GM18519 (cell line): ENCODE data around the gene UQCC3.
"Not testable (repeated sequence)": the region's sequence is repeated elsewhere in the genome, so short reads cannot be mapped to it uniquely, and the experiment has no call there.

Source experiments
- ATAC-seq: cut with Tn5 transposase; IDR thresholded peaks from one replicate; pipeline ENCODE4 v1.9.1; 2021; ENCODE audit warnings: mild to moderate bottlenecking, moderate library complexity; ENCODE audit not compliant: unreplicated experiment, low FRiP score

UQCC3 gene, protein sequence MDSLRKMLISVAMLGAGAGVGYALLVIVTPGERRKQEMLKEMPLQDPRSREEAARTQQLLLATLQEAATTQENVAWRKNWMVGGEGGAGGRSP

DNA sequence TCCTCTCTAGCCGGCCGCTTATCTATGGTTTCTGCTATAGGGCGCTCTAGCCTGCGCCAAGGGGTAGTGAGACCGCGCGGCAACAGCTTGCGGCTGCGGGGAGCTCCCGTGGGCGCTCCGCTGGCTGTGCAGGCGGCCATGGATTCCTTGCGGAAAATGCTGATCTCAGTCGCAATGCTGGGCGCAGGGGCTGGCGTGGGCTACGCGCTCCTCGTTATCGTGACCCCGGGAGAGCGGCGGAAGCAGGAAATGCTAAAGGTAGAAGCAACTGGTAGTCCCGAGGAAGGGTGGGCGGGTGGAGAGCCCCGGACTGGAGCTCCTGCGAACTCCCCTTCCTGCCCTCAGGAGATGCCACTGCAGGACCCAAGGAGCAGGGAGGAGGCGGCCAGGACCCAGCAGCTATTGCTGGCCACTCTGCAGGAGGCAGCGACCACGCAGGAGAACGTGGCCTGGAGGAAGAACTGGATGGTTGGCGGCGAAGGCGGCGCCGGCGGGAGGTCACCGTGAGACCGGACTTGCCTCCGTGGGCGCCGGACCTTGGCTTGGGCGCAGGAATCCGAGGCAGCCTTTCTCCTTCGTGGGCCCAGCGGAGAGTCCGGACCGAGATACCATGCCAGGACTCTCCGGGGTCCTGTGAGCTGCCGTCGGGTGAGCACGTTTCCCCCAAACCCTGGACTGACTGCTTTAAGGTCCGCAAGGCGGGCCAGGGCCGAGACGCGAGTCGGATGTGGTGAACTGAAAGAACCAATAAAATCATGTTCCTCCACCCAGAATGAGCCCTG is at the start of gene UQCC3, which contains the start of gene LBHD1:
TSS of gene UQCC3 (plus strand) at position 66 of the 782 bp plus-strand sequence. CDS start at position 139, 73 bp downstream.
TSS of gene LBHD1 (minus strand) at position 660 of the 782 bp plus-strand sequence. CDS start 2,236 bp downstream, outside the sequence.
- no peak for ATAC-seq

DNA sequence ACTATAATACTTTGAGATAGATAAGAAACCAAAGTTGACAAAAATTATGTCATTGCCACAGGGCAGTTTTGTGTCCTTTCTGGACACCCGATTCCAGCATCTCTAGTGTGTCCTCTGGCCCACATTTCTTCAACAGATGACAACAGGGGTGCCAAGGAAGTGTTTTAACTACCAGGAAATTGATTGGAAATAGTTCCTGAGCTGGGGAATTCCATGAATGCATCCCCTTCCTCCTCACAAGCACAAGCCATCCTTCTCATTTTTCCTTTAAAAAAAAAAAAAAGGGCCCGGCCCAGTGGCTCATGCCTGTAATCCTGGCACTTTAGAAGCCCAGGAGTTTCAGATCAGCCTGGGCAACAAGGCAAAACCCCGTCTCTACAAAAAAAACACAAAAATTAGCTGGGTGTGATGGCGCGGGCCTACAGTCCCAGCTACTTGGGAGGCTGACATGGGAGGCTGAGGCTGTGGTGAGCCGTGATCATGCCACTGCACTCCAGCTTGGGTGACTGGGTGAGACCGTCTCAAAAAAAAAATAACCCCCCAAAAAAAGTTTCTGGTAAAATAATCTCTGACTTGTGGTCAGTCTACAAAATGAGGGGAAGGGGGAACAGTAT is 48.9 kb upstream of the UQCC3 start:
- no peak for ATAC-seq

DNA sequence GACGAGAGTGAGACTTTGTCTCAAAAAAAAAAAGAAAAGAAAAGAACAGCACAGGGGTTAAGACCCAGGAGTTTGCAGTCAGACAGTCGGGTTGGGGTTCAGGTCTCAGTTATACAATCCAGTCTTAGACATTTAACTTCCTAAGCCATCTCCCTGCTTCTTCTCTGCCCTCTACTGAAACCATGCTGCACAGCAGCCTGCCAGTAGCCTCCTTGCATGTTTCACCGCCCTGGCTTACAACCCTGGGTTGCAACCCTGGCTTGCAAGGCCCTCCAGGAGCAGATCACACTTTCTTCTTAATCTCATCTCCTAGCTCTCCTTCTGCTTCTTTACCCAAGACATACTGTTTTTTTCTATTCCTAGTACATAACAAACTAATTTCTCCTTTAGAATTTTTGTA is 43.8 kb upstream of the UQCC3 start:
- no peak for ATAC-seq

DNA sequence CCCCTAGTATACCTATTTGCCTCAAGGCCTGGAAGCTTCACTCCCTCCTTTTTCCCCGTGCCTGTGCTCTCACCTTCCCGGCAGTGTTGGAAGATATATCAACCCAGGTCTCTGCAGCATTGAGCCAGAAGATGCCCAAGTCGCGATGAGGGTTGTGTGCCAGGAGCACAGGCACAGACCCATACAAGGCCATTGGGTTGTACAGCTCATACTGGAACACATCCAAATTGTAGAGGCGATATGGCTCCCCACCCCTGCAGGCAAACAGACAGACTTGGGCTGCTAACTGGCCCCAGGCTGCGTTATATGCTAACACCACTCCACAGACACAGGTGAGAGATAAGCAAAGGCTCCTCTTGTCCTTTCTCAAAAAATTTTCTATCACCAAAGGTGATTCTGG is 39.0 kb upstream of the UQCC3 start:
- ATAC-seq, result no peak

DNA sequence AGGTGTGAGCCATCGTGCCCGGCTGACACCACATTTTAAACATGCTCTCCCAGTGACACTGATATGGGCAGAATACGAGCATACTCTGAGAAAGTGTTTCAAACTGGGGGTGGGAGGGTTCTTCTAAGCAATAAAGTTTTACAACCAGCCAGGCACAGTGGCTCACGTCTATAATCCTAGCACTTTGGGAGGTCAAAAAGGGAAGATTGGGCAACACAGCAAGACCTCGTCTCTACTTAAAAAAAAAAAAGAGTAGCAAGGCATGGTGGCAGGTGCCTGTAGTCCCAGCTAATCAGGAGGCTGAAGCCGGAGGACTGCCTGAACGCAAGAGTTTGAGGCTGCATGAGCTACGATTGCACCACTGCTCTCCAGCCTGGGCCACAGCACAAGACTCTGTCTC is 27.3 kb upstream of the UQCC3 start:
- ATAC-seq, result no peak

DNA sequence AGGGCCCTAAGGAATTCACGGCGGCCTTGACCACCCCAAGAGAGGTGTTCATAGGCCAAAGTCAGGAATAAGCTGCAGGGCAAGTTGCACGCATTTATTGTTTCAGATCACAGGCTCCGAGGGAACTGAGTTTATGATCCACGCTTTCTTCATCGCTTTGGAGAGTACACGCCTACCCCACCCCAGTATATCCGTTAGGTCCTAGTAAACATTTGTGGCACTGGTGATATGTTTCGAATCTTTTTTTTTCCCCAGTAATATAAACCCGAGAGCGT is 25.9 kb upstream of the UQCC3 start:
- no peak for ATAC-seq

DNA sequence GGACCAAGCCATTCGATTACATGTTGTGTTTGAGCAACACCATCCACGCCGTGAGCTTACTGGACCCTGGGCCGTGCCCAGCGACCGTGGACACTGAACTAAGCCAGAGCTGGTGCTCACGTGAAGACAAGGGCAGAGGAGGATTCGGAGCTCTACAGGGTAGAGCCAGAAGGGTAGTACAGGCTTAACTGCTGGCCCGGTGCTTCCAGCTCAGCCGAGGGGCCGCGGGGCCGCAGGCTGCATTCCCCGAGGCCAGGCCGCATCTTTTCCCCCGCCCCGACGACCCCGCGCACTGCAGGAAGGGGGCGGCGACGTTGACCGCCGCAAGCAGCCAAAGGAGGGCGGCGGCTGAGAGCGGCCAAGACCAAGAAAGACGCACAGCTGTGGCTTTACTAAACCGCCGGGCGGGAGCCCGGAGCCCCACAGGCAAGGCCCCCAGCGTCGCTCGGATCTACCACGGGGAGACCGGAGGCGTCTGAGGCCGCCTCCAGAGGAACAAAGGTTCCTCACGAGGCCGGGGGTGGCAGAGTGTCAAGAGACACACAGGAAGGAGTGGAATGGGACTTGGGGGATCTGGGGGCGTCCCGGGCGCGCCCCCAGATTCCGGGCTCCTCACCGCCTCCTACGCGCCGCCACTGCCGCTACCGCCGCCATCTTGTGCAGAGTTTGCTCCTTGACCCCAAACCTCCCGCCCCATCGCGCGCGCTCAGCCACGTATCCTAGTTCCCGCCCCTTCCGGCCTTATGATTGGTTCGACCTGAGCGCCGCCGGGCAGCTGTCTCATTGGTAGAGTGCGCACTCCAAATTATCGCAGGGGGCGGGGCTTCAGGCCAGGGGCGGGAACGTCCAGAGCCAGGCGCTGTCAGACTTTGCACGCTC is 25.3 kb upstream of the UQCC3 start, which contains the start of gene GANAB:
TSS of gene GANAB (minus strand) at position 668 of the 879 bp plus-strand sequence. CDS start at position 654, 14 bp downstream.
- ATAC-seq, result peak; percentile 74

DNA sequence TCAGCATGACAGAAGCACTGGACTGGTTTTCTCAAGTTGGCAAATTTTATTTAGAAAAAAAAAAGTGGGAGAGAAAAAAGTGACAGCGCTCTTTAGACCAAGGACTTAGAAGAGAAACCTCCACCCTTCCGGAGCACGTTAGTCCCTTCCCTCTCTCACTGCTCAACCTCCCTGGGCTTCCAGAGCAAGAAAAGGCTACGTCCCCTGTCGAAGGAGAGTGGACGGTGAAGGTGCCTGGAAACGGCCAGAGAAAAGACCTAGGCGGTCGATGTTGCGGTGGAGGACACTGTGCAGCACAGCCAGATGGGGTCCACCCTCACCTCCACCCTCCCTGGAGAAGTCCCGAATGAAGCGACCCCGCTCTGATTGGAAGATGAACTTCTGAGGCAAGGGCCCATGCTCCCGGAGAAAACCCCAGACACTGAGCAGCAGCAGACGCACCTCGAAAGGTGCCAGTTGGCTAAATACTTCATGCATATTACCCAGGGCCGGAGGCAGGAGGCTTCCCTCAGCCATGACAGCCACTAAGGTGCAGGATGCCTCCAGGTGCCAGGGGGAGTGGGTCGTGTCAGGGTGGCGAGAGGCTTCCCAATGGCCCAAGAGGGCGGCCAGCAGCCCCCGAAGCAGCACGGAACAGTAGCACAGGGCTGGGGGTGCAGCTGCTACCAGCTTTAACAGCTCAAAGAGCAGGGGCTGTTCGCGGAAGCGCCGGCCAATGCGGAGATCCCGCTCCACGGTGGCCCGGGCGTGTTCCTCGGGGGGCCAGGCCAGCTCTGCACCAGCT is 24.5 kb upstream of the UQCC3 start:
- ATAC-seq, result no peak

DNA sequence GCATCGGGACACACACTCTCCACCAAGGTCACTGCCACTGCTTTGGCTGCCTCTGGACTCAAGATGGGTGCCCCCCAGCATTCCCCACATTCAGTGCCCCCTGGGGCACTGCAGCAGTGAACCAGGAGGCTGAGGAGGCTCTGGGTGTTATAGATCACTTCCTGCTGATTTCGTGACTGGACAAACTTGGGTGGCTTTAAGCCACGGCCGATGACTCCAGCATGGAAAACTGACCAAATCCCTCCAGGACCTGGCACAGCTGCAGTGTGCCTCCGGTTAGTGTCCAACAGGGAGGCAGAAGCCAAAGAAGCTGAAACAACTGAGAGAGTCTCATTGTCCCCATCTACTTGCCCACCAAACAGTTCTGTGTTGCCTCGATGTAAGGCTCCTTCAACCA is 23.9 kb upstream of the UQCC3 start:
- ATAC-seq, result no peak

DNA sequence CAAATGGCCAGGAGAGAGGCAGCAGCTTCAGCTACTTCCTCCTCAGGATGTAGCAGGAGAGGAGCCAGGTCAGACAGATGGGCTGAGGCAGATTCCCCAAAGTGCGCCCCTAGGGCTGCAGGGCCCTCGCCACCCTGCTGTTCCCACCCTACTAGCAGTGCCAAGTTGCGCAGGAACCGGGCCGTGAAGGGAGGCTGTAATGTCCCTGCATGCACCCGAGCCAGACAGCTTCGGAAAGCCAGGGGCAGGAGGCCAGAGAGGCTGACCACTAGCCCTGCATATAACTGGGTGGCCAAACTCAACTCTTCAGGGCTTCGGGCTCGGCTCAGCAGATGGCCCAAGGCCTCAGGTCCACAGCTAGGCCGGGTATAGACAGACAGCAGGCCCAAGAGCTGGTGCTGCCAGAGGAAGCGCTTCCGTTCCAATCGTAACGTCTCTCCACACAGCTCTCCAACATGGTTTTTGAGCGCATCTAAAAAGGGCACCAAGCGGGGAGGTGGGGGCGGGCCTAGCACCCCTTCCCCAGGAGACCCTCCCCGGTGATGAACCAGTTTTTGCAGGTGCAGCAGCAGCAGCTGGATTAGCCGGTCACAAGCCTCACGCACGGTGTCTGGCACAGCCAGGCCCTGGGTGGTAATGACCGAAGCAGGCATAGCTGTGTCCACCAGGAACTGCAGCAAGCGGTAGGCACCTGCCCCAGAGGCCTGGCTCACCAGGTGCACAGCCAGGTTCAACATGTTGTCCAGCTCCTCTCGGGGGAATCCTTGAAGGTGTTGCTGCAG is 23.1 kb upstream of the UQCC3 start:
- ATAC-seq, result no peak

DNA sequence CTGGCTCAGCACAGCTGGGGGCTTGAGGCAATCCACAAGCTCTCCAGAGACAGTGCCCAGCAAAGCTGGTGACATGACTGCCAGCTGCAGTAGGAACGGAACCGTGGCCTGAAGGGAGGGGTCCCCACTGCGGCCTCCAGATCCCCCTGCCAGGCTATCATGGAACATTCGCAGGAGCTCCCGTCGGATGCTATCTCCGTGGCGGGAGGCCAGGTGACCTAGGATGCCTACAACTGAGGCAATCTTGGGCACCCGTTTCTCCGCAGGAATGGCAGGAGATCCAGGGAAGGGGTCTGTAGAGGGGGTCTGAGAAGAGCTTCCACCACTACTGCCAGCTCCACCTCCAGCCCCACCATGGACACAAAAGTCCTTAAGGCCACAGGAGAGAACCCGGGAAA is 22.5 kb upstream of the UQCC3 start:
- ATAC-seq, result no peak

DNA sequence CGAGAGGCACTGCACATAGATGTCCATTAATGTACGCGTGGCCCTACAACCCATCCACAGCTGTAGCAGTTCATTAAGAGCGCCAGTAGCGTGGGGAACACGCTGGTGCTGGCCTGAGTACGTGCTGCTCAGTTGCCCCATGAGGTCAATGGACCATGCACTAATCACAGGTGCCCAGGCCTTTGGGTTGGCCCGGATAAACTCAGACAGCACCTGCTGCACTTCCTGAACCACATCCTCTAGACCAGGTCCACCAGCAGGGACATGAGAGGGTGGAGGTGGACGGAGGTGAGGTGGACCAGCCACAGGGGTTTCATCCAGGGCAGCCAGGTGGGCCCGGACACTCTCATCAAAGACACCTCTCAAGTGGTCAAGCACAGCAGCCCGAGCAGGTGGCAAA is 22.0 kb upstream of the UQCC3 start:
- ATAC-seq, result no peak

DNA sequence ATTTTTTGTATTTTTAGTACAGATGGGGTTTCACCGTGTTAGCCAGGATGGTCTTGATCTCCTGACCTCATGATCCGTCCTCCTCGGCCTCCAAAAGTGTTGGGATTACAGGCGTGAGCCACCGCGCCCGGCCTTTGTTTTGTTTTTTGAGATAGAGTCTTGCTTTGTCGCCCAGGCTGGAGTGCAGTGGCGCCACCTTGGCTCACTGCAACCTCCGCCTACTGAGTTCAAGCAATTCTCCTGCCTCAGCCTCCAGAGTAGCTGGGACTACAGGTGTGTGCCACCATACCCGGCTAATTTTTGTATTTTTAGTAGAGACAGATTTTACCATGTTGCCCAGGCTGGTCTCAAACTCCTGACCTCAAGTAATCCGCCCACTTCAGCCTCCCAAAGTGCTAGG is 21.2 kb upstream of the UQCC3 start:
- not testable (repeated sequence) for ATAC-seq

DNA sequence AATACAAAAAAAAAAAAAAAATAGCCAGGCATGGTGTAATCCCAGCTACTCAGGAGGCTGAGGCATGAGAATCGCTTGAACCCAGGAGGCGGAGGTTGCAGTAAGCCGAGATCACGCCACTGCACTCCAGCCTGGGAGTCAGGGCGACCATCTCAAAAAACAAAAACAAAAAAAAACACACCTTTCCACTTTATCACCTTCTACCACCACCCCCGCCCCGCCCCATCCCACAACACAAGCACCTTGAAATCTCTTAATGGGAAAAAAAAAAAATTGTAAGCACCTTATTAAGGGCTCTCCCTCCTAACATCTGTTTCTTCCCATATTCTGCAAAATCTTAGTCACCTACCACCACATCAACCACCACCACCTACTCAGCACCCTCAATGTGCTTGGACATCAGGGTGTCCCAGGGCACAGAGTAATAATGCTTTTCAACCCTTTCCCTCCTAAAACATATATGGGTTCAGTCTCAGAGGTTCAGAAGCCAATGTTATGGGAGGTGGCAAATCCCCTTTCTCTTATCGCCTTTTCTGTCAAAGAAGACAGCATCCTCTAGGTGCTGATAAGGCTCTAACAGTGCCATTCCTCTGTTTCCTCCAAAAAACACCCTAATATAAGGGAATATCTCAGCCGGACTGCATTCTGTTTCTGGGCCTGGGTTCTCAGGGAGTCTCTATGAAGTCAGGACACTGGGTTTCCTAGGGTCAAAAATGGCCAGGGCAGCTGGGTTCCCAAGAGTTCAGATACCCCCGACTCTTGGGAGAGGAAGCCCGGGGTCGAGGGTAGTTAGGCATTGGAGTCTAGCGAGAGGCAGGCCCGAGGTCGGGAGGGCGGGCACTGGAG is 19.1 kb upstream of the UQCC3 start:
- ATAC-seq, result no peak

DNA sequence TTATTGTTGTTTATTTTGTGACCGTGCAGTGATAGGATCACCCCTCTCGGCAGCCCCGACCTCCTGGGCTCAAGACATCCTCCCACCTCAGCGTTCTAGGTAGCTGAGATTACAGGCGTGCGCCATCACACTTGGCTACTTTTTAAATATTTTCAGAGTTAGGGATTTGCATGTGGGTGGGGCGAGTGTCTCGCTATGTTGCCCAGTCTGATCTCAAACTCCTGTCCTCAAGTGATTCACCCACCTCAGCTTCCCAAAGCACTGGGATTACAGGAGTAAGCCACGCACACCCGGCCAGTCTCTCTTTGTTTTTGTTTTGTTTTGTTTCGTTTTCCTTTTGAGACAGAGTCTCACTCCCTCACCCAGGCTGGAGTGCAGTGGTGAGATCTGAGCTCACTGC is 17.2 kb upstream of the UQCC3 start:
- ATAC-seq, result no peak

DNA sequence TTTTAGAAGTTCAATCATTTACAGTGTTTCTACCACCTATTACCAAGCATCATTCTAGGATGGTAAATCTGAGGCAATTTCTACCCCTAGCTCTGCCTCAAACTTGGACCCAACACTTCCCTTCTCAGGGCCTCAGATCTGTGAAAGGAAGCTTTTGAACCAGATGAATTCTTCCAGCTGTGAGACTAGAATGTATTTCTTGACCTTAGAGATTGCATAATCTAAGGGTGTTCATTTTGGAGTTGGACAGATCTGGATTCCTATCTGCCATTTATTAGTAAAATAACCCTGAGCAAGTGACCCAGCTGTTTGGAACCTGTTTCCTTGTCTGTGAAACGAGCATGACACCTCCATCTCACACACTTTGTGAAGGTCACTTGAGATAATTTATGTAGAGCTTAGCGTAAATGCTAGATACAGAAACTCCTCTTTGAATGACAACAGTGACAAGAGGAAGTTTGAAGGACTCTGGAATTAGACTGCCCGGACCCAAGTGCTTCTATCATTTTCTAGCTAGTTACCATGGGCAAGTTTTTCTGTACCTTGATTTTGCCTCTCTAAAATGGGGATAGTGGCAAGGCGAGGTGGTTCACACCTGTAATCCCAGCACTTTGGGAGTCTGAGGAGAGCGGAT is 14.6 kb upstream of the UQCC3 start:
- no peak for ATAC-seq

DNA sequence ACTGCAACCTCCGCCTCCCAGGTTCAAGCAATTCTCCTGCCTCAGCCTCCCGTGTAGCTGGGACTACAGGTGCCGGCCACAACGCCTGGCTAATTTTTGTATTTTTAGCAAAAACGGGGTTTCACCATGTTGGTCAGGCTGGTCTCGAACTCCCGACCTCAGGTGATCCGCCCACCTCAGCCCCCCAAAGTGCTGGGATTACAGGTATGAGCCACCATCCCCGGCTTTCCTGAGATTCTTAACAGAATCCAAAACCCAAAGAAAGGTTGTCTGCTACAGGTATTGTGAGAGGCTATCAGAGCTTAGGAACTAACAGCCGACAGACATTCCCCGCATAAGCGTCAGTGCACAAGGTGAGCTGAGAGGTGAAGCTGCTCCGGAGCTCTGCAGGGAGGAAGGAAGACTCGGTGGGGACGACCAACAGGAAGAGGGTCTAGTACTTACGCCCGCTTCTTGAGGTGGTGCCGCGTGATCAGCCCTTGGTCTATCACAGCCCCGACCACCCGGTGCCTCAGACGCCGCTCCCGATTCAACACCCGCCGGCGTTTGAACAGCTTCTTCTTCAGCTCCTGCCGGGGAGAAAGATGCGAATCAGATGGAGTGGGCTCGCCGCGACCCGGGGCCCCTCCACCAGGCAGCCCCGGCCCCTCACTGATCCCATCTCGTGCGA is 6.9 kb upstream of the UQCC3 start:
- ATAC-seq, result peak; percentile 21
